MM.1S (cell line): Measurements from ENCODE around the gene SPTSSB.

Experiments
- DNase-seq: peaks from one replicate; pipeline ENCODE4 v3.0.0-alpha.2; 2015
- H2AFZ ChIP-seq: fragments of 300-600 bp; sonication (generic); 2 replicates; pipeline ENCODE4 v1.6.0; 2016; ENCODE audit warnings: antibody characterized with exemption, low read length
- H3F3A ChIP-seq: fragments of 300-600 bp; sonication (generic); 2 replicates; pipeline ENCODE4 v1.6.1; 2016; ENCODE audit warnings: mild to moderate bottlenecking, antibody characterized with exemption, low read length, moderate library complexity, mixed read lengths; ENCODE audit not compliant: insufficient read depth
- H3K27ac ChIP-seq: fragments of 300-600 bp; sonication (generic); 2 replicates; pipeline ENCODE4 v1.5.1; 2016; ENCODE audit warnings: mild to moderate bottlenecking, low read length
- H3K27me3 ChIP-seq: fragments of 300-600 bp; sonication (generic); replicated peaks from 2 replicates; pipeline ENCODE4 v1.6.0; 2016; ENCODE audit warnings: low read length; ENCODE audit not compliant: insufficient read depth
- H3K36me3 ChIP-seq: fragments of 300-600 bp; sonication (generic); replicated peaks from 2 replicates; pipeline ENCODE4 v1.6.1; 2016; ENCODE audit warnings: mild to moderate bottlenecking, low read length, mixed read lengths; ENCODE audit not compliant: insufficient read depth
- H3K4me1 ChIP-seq: fragments of 300-600 bp; sonication (generic); 2 replicates; pipeline ENCODE4 v1.6.1; 2016; ENCODE audit warnings: low read length, mixed read lengths
- H3K4me2 ChIP-seq: fragments of 300-600 bp; sonication (generic); 2 replicates; pipeline ENCODE4 v1.6.0; 2016; ENCODE audit warnings: low read depth, low read length
- H3K4me3 ChIP-seq: fragments of 300-600 bp; sonication (generic); 2 replicates; pipeline ENCODE4 v1.5.1; 2016; ENCODE audit warnings: low read length, mixed read lengths
- H3K79me2 ChIP-seq: fragments of 300-600 bp; sonication (generic); 2 replicates; pipeline ENCODE4 v1.6.1; 2016; ENCODE audit warnings: mixed run types, low read length, mixed read lengths
- H3K9ac ChIP-seq: fragments of 300-600 bp; sonication (generic); 2 replicates; pipeline ENCODE4 v1.6.1; 2016; ENCODE audit warnings: low read length, mixed read lengths
- H3K9me2 ChIP-seq: fragments of 300-600 bp; sonication (generic); replicated peaks from 2 replicates; pipeline ENCODE4 v1.6.1; 2016; ENCODE audit warnings: mild to moderate bottlenecking, low read length, mixed read lengths; ENCODE audit not compliant: insufficient read depth
- H3K9me3 ChIP-seq: fragments of 300-600 bp; sonication (generic); replicated peaks from 2 replicates; pipeline ENCODE4 v1.6.1; 2016; ENCODE audit warnings: mild to moderate bottlenecking, low read length, mixed read lengths; ENCODE audit not compliant: insufficient read depth
- H4K20me1 ChIP-seq: fragments of 300-600 bp; sonication (generic); 2 replicates; pipeline ENCODE4 v1.6.1; 2016; ENCODE audit warnings: mild to moderate bottlenecking, low read length, moderate library complexity, mixed read lengths; ENCODE audit not compliant: insufficient read depth
- EZH2 ChIP-seq: fragments of 300-600 bp; sonication (generic); optimal IDR thresholded peaks from 2 replicates; pipeline ENCODE3; 2017; ENCODE audit warnings: low read depth, mild to moderate bottlenecking, antibody characterized with exemption, low read length, mixed read lengths
- EZH2phosphoT487 ChIP-seq: fragments of 300-600 bp; sonication (generic); IDR thresholded peaks from 2 replicates; pipeline ENCODE4 v1.6.1; 2018; ENCODE audit warnings: antibody characterized with exemption, low read length
- TF ChIP-seq, protein P1 (sequence below): fragments of 300-600 bp; sonication (generic); IDR thresholded peaks from 2 replicates; pipeline ENCODE4 v1.5.1; 2016; ENCODE audit warnings: antibody characterized with exemption, low read length, mixed read lengths

The SPTSSB gene

DNA sequence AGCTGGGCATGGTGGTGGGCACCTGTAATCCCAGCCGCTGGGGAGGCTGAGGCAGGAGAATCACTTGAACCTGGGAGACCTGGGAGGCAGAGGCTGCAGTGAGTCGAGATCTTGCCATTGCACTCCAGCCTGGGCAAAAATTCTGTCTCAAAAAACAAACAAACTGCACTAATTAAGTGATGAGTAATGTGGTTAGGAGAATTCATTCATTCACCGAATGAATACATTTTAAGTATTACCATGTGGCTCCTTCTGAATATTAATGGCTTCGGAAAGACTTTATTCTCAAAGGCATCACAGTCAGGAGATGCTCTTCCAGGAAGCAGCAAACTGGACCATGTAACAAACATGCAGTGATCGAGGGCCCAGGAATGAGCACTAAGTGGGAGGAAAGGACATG, 23.6 kb downstream of the SPTSSB start:
- Histone ChIP-seq H3K4me1 (peaks cover 24% of the 10 kb centered on the region), H3K9ac (no peak overlapping the region), H3K4me2 (no peak overlapping the region), H3F3A (no peaks in the 10 kb centered on the region), H3K27ac (no peak overlapping the region), H3K9me2 (no peaks in the 10 kb centered on the region), H3K4me3 (no peak overlapping the region), H3K9me3 (no peaks in the 10 kb centered on the region), H3K27me3 (no peaks in the 10 kb centered on the region), H2AFZ (no peak overlapping the region), H4K20me1 (no peaks in the 10 kb centered on the region), H3K79me2 (no peaks in the 10 kb centered on the region), H3K36me3 (no peaks in the 10 kb centered on the region)
- DNase-seq: no peak
- TF ChIP-seq EZH2phosphoT487: no peak
- TF ChIP-seq, protein P1, sequence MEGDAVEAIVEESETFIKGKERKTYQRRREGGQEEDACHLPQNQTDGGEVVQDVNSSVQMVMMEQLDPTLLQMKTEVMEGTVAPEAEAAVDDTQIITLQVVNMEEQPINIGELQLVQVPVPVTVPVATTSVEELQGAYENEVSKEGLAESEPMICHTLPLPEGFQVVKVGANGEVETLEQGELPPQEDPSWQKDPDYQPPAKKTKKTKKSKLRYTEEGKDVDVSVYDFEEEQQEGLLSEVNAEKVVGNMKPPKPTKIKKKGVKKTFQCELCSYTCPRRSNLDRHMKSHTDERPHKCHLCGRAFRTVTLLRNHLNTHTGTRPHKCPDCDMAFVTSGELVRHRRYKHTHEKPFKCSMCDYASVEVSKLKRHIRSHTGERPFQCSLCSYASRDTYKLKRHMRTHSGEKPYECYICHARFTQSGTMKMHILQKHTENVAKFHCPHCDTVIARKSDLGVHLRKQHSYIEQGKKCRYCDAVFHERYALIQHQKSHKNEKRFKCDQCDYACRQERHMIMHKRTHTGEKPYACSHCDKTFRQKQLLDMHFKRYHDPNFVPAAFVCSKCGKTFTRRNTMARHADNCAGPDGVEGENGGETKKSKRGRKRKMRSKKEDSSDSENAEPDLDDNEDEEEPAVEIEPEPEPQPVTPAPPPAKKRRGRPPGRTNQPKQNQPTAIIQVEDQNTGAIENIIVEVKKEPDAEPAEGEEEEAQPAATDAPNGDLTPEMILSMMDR: no peak
- TF ChIP-seq EZH2: no peak

DNA sequence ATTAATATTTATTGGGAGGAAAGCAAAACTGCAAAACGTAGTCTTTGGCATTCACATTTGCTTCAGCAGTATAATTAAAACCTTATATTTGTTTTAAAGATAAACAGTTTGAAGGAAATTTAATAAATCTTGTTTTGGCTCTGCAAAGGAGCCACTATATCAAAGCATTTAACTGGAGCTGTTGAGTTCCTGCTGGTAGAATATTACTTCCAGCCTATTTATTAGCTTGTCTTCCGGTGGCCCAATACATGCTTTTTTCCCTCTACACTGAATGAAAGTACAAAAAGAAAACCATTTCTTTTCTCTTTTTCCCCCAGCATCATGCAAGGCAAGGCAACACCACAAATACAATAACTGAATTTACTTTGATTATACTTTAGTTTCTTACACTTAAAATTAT, 26.3 kb downstream of the SPTSSB start:
- H3K27ac ChIP-seq: no peak overlapping the region
- peaks cover 23% of the 10 kb centered on the region for H3K4me1 ChIP-seq
- H3K9me3 ChIP-seq: no peaks in the 10 kb centered on the region
- H3F3A ChIP-seq: no peaks in the 10 kb centered on the region
- no peak overlapping the region for H2AFZ ChIP-seq
- H3K4me2 ChIP-seq: no peak overlapping the region
- no peaks in the 10 kb centered on the region for H4K20me1 ChIP-seq
- H3K4me3 ChIP-seq: no peak overlapping the region
- H3K9ac ChIP-seq: no peak overlapping the region
- no peak for DNase-seq
- H3K9me2 ChIP-seq: no peaks in the 10 kb centered on the region
- TF ChIP-seq EZH2 (no peak), EZH2phosphoT487 (no peak)
- TF ChIP-seq, protein P1: no peak
- no peaks in the 10 kb centered on the region for H3K36me3 ChIP-seq
- no peaks in the 10 kb centered on the region for H3K79me2 ChIP-seq
- no peaks in the 10 kb centered on the region for H3K27me3 ChIP-seq

DNA sequence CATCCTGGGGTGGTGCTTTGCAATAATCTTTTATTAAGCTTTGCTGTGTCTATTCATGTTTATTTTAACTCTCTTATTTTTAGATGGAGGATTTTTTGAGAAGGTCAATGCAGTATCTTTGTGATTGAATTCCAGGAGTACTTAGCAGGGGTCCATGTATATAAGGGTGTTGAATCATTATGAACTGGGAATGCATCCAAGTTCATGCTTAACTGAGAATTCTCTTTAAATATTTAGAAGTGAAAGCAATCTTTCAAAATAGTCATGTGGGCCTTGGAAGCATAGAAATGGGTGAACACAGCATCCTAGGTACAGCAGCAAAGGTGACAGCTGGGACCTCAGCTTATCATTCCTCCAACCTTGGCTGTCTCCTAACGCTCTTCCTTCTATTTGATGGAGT, 27.3 kb downstream of the SPTSSB start:
- no peak for DNase-seq
- Histone ChIP-seq H3K4me3 (no peak overlapping the region), H3K27me3 (no peaks in the 10 kb centered on the region), H3K9me2 (no peaks in the 10 kb centered on the region), H2AFZ (no peak overlapping the region), H4K20me1 (no peaks in the 10 kb centered on the region), H3K4me1 (peaks cover 13% of the 10 kb centered on the region), H3K9me3 (no peaks in the 10 kb centered on the region), H3K4me2 (no peak overlapping the region), H3F3A (no peaks in the 10 kb centered on the region), H3K36me3 (no peaks in the 10 kb centered on the region), H3K27ac (no peak overlapping the region), H3K79me2 (no peaks in the 10 kb centered on the region), H3K9ac (no peak overlapping the region)
- TF ChIP-seq, protein P1: no peak
- TF ChIP-seq EZH2phosphoT487: no peak
- no peak for TF ChIP-seq EZH2
